Fibroblast of lung (primary cell): Measurements from ENCODE around the gene TMEM72. TPM values are rescaled to one million over a fixed set of nuclear protein-coding genes. Genes with fewer than 3 reads are reported as not detected.

ENCODE experiments used
- DNase-seq, 2 donors: peaks; one replicate each; pipeline versions ENCODE4 v3.0.0 to v3.0.0-alpha.2; 2010; ENCODE audit warnings: low read depth in 2 of 2
- H2AFZ ChIP-seq: 2 replicates; pipeline ENCODE4 v1.5.1; 2012; ENCODE audit warnings: low read length, control low read depth, inconsistent platforms
- H3K27ac ChIP-seq: 2 replicates; pipeline ENCODE4 v1.5.1; 2011; ENCODE audit warnings: low read length, control low read depth; ENCODE audit not compliant: insufficient read depth
- H3K27me3 ChIP-seq: 2 replicates; pipeline ENCODE4 v1.5.1; 2011; ENCODE audit warnings: mild to moderate bottlenecking, low read length; ENCODE audit not compliant: control insufficient read depth, insufficient read depth
- H3K36me3 ChIP-seq: 2 replicates; pipeline ENCODE4 v1.5.1; 2011; ENCODE audit warnings: low read length; ENCODE audit not compliant: control insufficient read depth, insufficient read depth
- H3K4me1 ChIP-seq: 2 replicates; pipeline ENCODE4 v1.5.1; 2011; ENCODE audit warnings: low read length; ENCODE audit not compliant: control insufficient read depth, insufficient read depth; ENCODE audit errors: extremely low read depth
- H3K4me2 ChIP-seq: 2 replicates; pipeline ENCODE4 v1.5.1; 2011; ENCODE audit warnings: low read length, control low read depth; ENCODE audit not compliant: insufficient read depth; ENCODE audit errors: extremely low read depth
- H3K4me3 ChIP-seq, 4 experiments: fragments of 200-600 bp in 1 of 4; sonication (generic) in 1 of 4; replicated peaks in 1 of 4; 2 replicates each; pipeline ENCODE4 v1.5.1; 2011 to 2016; ENCODE audit warnings: low read length in 4 of 4, low read depth in 3 of 4, mild to moderate bottlenecking in 3 of 4, control low read depth in 2 of 4, inconsistent platforms in 1 of 4, mixed read lengths in 1 of 4; ENCODE audit not compliant: insufficient read depth in 1 of 4; ENCODE audit errors: control extremely low read depth in 1 of 4
- H3K79me2 ChIP-seq: 2 replicates; pipeline ENCODE4 v1.5.1; 2012; ENCODE audit warnings: mild to moderate bottlenecking, low read length, inconsistent platforms; ENCODE audit not compliant: control insufficient read depth, insufficient read depth
- H3K9ac ChIP-seq: 2 replicates; pipeline ENCODE4 v1.5.1; 2011; ENCODE audit warnings: mild to moderate bottlenecking, low read length, control low read depth; ENCODE audit not compliant: insufficient read depth
- H3K9me3 ChIP-seq: 2 replicates; pipeline ENCODE4 v1.5.1; 2012; ENCODE audit warnings: low read depth, low read length; ENCODE audit not compliant: control insufficient read depth, insufficient read depth
- H4K20me1 ChIP-seq: 2 replicates; pipeline ENCODE4 v1.5.1; 2011; ENCODE audit warnings: low read length; ENCODE audit not compliant: control insufficient read depth, insufficient read depth; ENCODE audit errors: extremely low read depth
- CTCF ChIP-seq, 2 donors: IDR thresholded peaks in 1 of 2; conservative IDR thresholded peaks in 1 of 2; 1 replicate in 1 of 2; 2 replicates in 1 of 2; pipeline ENCODE4 v1.5.1; 2011 to 2012; ENCODE audit warnings: low read length in 2 of 2, control low read depth in 1 of 2, inconsistent platforms in 1 of 2, low read depth in 1 of 2, mild to moderate bottlenecking in 1 of 2
- EZH2 ChIP-seq: IDR thresholded peaks from 2 replicates; pipeline ENCODE4 v1.5.1; 2012; ENCODE audit warnings: low read length, control low read depth, mild to moderate bottlenecking; ENCODE audit errors: missing control alignments
- polyA plus RNA-seq, 2 donors: library from polyadenylated mRNA; depleted of rRNA in 1 of 2; stranded (reverse) in 1 of 2; unstranded in 1 of 2; fragments of >200 nt; gene quantifications; 2 replicates each; pipeline ENCODE4 v1.2.1, GENCODE V29; 2011 to 2012; ENCODE audit warnings: missing spikeins in 1 of 2
- total RNA-seq: library from RNA; depleted of rRNA; stranded (reverse); fragments of >200 nt; gene quantifications from 2 replicates; pipeline ENCODE4 v1.2.1, GENCODE V29; 2014

The TMEM72 gene
- total and polyA plus RNA-seq, 2 donors (not counting 1 experiment from before 2014, with no cell fraction given) = not detected

GRCh38 chr10:44969854-44970253, 58.7 kb downstream of the TMEM72 start:
- H3K4me2 ChIP-seq = no peak overlapping the region
- no peaks in the 10 kb centered on the region for H3K27me3 ChIP-seq
- no peak overlapping the region for H2AFZ ChIP-seq
- no peaks in the 10 kb centered on the region for H4K20me1 ChIP-seq
- H3K4me3 ChIP-seq = no peak overlapping the region
- no peak for DNase-seq
- H3K9me3 ChIP-seq = no peaks in the 10 kb centered on the region
- H3K27ac ChIP-seq = no peak overlapping the region
- H3K9ac ChIP-seq = no peak overlapping the region
- no peaks in the 10 kb centered on the region for H3K79me2 ChIP-seq
- TF ChIP-seq CTCF (conservative IDR thresholded peaks at IDR 0.05 in 1 of 2, IDR thresholded peaks at IDR 0.05 in 1 of 2; ENCODE audit: low read depth in 1 of 2, low read length in 2 of 2) (no peak), EZH2 (no peak)
- no peaks in the 10 kb centered on the region for H3K36me3 ChIP-seq
- H3K4me1 ChIP-seq = peaks cover 3% of the 10 kb centered on the region

- Histone ChIP-seq H3K4me1 (peaks cover 4% of the 10 kb centered on the region), H4K20me1 (no peaks in the 10 kb centered on the region), H2AFZ (no peak overlapping the region), H3K27me3 (no peaks in the 10 kb centered on the region), H3K4me2 (no peak overlapping the region), H3K4me3 (no peak overlapping the region), H3K27ac (no peak overlapping the region), H3K79me2 (no peaks in the 10 kb centered on the region), H3K36me3 (no peaks in the 10 kb centered on the region), H3K9ac (no peak overlapping the region), H3K9me3 (no peaks in the 10 kb centered on the region)
- DNase-seq = no peak
- TF ChIP-seq EZH2 = no peak
- TF ChIP-seq CTCF (conservative IDR thresholded peaks at IDR 0.05 in 1 of 2, IDR thresholded peaks at IDR 0.05 in 1 of 2; ENCODE audit: low read depth in 1 of 2, low read length in 2 of 2) = no peak
These were observed 59.8 kb downstream of the TMEM72 start for GRCh38 chr10:44970812-44971395.

GRCh38 chr10:44971434-44971833, 60.3 kb downstream of the TMEM72 start:
- H2AFZ ChIP-seq = no peak overlapping the region
- no peak overlapping the region for H3K27ac ChIP-seq
- H3K9ac ChIP-seq = no peak overlapping the region
- no peaks in the 10 kb centered on the region for H3K79me2 ChIP-seq
- no peak for DNase-seq
- H3K4me2 ChIP-seq = no peak overlapping the region
- no peaks in the 10 kb centered on the region for H3K9me3 ChIP-seq
- no peak overlapping the region for H3K4me3 ChIP-seq
- H4K20me1 ChIP-seq = no peaks in the 10 kb centered on the region
- peaks cover 4% of the 10 kb centered on the region for H3K4me1 ChIP-seq
- H3K27me3 ChIP-seq = no peaks in the 10 kb centered on the region
- TF ChIP-seq CTCF (conservative IDR thresholded peaks at IDR 0.05 in 1 of 2, IDR thresholded peaks at IDR 0.05 in 1 of 2; ENCODE audit: low read depth in 1 of 2, low read length in 2 of 2) = no peak
- TF ChIP-seq EZH2 = no peak
- H3K36me3 ChIP-seq = no peaks in the 10 kb centered on the region
